GM18907 (cell line): ENCODE data around the gene ISOC1.

ENCODE experiments used
- ATAC-seq: cut with Tn5 transposase; IDR thresholded peaks from one replicate; pipeline ENCODE4 v1.9.1; 2021; ENCODE audit warnings: mild to moderate bottlenecking, moderate library complexity; ENCODE audit not compliant: unreplicated experiment

Gene ISOC1

DNA sequence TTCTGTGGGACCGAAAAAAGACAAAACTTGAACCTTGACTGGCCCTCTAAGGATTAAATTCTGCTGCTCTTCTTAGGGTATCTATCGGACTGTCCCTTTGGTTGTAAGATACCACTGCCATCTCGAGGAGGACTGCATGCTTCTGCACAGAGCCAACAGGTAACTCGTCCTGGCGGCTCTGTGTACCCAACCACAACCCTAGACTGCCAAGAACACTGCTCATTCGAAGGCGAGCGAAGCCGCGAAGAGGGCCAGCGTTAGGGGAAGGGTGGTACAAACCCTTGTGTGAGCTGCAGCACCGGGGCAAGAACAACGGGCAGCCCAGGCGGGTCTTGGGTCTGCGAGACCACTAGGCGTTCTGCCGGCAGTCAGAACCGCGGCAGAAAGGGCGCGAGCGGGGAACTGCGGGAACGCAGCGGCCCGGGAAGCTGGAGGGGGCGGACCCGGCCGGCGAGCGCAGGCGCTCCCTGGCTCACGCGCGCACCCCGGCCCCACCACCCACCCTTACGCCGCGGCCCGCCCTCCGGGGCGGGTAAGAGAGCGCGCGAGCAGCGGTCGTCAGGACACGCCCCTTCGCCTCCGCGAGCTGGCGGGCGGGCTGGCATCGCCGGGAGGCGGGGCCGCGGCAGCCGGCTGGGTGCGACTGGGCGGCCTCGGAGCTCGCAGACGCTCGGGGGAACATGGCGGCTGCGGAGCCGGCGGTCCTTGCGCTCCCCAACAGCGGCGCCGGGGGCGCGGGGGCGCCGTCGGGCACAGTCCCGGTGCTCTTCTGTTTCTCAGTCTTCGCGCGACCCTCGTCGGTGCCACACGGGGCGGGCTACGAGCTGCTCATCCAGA is at the start of gene ISOC1:
Gene ISOC1, plus strand, starts transcription at position 663 of the 837 bp plus-strand sequence. Its CDS starts 18 bp downstream, at position 681.
- ATAC-seq = peak; percentile 90

DNA sequence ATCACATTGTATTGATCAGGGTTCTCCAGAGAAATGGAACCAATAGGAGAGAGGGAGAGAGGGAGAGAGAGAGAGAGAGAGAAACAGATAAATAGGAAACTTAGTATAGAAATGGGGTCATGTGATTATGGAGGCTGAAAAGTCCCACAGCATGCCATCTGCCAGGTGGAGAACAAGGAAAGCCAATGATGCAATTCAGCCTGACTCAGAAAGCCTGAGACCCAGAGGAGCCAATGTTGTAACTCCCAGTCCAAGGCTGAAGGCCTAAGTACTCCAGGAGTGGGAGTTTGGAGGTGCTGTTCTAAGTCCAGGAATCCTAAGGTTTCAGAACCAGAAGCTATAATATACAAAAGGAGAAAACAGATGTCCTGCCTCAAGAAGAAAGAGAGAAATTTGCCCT is 48.4 kb upstream of the ISOC1 start:
- no peak for ATAC-seq

GRCh38 chr5:129048509-129048908 is 46.0 kb upstream of the ISOC1 start:
- ATAC-seq = no peak

- no peak for ATAC-seq
Observed at GRCh38 chr5:129049126-129049799, 45.3 kb upstream of the ISOC1 start.

GRCh38 chr5:129051283-129051682 is 43.3 kb upstream of the ISOC1 start:
- no peak for ATAC-seq

GRCh38 chr5:129053438-129053837 is 41.1 kb upstream of the ISOC1 start:
- ATAC-seq = no peak

DNA sequence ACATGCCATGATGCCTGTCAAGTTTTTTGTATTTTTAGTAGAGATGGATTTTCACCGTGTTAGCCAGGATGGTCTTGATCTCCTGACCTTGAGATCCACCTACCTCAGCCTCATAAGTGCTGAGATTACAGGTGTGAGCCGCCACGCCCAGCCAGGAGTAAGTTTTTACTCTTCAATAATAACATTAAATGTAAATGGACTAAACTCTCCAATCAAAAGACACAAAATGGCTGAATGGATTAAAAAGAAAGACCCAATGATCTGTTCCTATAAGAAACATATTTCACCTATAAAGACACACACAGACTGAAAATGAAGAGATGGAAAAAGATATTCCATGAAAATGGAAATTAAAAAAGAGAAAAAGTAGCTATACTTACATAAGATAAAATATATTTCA is 37.2 kb upstream of the ISOC1 start:
- no peak for ATAC-seq

DNA sequence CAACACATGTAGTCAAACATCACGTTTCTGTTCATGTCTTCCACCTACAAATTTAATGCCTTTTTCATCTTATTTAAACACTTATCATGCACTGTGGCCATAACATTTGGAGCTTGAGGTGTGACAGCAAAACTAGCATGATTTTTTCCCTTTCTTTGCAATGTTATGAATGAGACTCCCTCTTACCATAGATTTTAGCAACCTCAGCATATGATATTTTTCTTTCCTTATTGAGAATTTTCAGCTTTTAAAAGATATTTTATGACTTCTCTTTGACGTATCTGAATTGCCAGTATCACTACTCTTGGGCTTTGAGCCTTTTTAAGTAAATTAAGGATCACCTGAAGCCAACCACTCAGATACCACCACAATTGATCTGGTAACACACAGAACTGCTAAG is 32.7 kb upstream of the ISOC1 start:
- no peak for ATAC-seq

DNA sequence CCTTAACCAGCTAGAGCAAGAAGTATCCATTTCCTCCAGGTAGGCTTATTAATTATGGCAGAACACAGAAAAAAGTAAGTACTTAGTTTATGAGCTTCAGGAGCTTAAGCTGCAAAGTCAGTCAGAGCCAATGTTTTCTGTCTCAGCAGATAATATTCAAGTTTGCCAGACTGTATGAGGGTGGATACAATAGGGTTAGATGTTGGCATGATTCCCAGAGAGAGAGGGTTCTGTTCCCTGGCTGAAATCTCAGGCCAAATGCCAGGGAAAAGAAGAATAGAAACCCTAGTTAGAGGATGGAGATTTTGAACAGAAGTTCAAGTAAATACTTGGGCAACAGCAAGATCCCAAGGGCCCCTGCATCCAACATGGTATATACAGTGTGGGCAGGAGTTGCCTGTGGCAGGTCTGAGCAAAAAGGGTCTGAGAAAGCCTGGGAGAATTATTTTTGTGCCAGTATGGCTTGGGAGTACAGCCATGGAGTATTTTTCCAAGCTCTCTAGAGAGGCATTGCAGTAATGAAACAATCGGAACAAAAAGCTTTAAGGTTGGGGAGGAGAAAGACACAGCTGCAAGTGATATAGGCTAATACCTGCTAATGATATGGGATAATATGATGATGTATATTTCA is 31.0 kb upstream of the ISOC1 start:
- no peak for ATAC-seq

- no peak for ATAC-seq
Observed at GRCh38 chr5:129065721-129066120, 28.8 kb upstream of the ISOC1 start.

GRCh38 chr5:129067745-129068144 is 26.8 kb upstream of the ISOC1 start:
- ATAC-seq = no peak

DNA sequence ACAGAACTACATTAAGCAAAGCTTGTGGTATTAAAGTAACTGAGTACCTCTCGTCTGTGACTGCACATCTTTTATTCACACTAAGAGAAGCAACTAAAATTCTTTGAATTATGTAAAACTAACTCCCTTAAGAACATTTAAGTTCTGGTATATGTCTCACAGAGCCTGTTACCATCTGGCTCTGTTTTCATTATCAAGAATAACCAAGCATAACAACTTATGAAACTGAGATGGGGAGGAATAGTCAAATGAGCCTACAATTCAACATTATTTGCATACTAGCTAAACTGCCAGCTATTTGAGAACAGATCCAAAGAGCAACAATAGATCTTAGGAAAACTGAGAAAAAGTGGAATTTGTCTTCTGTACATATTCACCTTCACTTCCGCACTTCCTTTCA is 25.3 kb upstream of the ISOC1 start:
- peak; percentile 74 for ATAC-seq

GRCh38 chr5:129073111-129073510 is 21.4 kb upstream of the ISOC1 start:
- no peak for ATAC-seq

GRCh38 chr5:129074903-129075302 is 19.6 kb upstream of the ISOC1 start:
- no peak for ATAC-seq

- ATAC-seq = no peak
Observed at GRCh38 chr5:129077433-129078075, 17.0 kb upstream of the ISOC1 start.

DNA sequence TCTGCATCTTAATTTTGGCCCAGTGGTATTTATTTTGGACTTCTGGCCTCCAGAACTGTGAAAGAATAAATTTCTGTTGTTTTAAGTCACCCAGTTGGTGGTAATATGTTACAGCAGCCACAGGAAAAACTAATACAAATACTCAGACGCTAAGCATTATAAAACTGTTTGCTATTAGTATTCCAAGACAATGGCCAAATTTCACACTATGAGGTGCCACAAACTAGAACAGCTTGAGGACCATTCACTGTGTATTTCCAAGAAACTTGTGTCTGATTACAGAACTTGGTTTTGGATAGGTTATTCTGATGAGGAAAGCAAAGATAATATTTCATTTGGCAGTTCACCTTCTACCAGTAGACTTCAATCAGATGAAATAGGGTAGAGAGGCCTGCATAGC is 16.3 kb upstream of the ISOC1 start:
- no peak for ATAC-seq

DNA sequence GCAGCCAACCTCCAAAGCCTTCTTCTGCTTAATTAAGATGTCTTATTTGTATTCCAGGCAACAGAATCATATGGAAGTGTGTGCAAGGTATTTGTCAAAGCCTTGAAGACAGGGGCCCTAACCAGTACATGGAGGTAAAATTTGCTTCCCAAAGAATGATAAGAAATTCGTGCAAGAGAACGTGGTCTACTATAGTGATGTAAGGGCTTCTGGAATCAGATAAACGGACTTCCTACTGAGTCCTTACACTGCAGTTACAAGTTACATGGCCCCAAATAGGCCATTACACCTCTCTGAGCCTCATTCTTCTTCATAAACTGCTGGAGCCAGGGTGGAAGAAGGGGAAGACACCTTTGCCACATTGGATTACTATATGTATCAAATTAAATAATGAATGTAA is 15.9 kb upstream of the ISOC1 start:
- no peak for ATAC-seq

DNA sequence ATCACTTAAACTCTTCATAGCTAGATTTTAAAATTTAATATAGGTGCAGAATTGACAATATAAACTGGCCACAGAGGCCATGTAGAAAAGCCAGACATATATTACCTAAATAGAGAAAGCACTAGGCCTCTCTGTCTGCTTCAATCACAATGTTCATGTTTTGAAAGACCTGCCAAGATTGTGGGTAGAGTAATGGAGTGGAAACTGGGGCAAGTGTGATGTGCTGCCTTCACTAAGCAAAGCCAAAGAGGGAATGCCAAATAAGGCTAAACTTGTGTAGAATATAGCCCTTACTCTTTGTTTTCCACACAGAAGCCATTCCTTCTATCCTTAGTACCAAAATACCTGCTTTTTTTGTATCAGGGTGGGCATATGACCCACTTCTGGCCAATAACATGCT is 15.1 kb upstream of the ISOC1 start:
- ATAC-seq = no peak

DNA sequence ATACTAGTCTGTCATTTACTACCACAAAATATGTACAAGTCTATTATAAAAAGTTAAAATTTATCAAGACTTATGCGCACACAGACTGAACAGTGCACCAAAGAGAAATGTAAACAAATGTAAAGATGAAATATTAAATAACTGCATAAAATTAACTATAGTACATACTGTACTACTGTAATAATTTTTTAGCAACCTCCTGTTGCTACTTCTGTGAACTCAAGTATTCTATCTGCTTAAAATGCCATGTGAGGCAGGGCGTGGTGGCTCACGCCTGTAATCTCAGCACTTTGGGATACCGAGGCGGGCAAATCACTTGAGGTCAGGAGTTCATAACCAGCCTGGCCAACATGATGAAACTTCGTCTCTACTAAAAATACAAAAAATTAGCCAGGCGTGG is 13.8 kb upstream of the ISOC1 start:
- ATAC-seq = no peak

GRCh38 chr5:129082225-129083136 is 12.1 kb upstream of the ISOC1 start:
- ATAC-seq = no peak
